ENCODE data around the gene DDA1. TPM values are rescaled to one million over a fixed set of nuclear protein-coding genes. Genes with fewer than 3 reads are reported as not detected.

DDA1 gene
- total RNA-seq, 4 donors from 2014 or later = 20.6 to 98.1 (median 22.0) TPM

DNA sequence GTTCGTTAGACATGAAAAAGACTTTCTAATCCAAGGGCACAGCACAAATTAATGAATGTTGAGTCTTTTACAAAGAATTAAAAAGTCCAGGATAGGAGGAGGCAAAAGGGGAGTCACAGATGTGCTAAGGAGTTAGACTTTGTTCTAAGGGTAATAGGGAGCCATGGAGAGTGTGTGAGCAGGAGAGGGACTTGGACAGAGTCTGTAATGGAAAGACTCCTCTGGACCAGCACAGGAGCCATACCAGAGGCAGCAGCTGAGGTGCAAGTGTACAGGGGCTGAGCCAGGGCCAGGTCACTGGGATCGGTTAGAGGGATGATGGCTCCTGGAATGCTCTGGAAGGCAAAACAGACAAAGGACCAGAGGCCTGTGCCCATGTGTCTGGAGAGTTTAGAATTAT lies 38.5 kb downstream of the DDA1 start:
- intact Hi-C loops (cut with DNase I; ENCODE audit: low total_unique reads) = loop anchor here (2.0 to 5.0 kb wide), 2 partner anchors 39 to 119 kb away; no protein-coding TSS in a partner anchor
- in situ Hi-C loops (cut with MboI; ENCODE audit: low pct_ligation_motif_present in 1 of 4, low pct_unique_long_range_greater_than_20kb in 1 of 4, low sequenced_read_pairs in 3 of 4) = loop anchor here in 2 of 4 donors (5.0 to 10.0 kb wide), 2 partner anchors 39 to 117 kb away; partner anchors contain the start of gene NXNL1 (in 1 of the 2)
- Histone ChIP-seq H3K4me1 (peaks cover 0 to 24% (median 3%) of the 10 kb centered on the region in 4 donors), H3K27ac (peak overlapping the region in 3 of 4 donors; percentile 35 to 40 (median 39)), H3K36me3 (no peaks in the 10 kb centered on the region), H3K4me3 (no peak overlapping the region), H3K27me3 (peaks cover 33% of the 10 kb centered on the region), H3K9me3 (no peaks in the 10 kb centered on the region)
- DNase-seq = no peak
- 71 to 100% methylated on average over 1 to 2 of the region's 2 CpGs for WGBS, 2 donors (ENCODE audit: low coverage in 1 of 2)
- TF ChIP-seq, protein P1, sequence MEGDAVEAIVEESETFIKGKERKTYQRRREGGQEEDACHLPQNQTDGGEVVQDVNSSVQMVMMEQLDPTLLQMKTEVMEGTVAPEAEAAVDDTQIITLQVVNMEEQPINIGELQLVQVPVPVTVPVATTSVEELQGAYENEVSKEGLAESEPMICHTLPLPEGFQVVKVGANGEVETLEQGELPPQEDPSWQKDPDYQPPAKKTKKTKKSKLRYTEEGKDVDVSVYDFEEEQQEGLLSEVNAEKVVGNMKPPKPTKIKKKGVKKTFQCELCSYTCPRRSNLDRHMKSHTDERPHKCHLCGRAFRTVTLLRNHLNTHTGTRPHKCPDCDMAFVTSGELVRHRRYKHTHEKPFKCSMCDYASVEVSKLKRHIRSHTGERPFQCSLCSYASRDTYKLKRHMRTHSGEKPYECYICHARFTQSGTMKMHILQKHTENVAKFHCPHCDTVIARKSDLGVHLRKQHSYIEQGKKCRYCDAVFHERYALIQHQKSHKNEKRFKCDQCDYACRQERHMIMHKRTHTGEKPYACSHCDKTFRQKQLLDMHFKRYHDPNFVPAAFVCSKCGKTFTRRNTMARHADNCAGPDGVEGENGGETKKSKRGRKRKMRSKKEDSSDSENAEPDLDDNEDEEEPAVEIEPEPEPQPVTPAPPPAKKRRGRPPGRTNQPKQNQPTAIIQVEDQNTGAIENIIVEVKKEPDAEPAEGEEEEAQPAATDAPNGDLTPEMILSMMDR (IDR thresholded peaks at IDR 0.05) = no peak
- TF ChIP-seq POLR2A (IDR thresholded peaks at IDR 0.05) (no peak), EP300 (IDR thresholded peaks at IDR 0.05; ENCODE audit: low read depth) (no peak), POLR2AphosphoS5 (IDR thresholded peaks at IDR 0.05) (no peak)

- DNase-seq = no peak
- WGBS, 2 donors (ENCODE audit: low coverage in 1 of 2) = 3% methylated on average over 12 of the region's 12 CpGs; no CpG with 5 or more reads in 1 of the 2 donors
- no peak overlapping the region for H3K4me3 ChIP-seq
- H3K4me1 ChIP-seq = peaks cover 0 to 24% (median 3%) of the 10 kb centered on the region in 4 donors
- TF ChIP-seq, protein P1 (IDR thresholded peaks at IDR 0.05) = no peak
- no peak for TF ChIP-seq POLR2AphosphoS5 (IDR thresholded peaks at IDR 0.05)
- no peak for TF ChIP-seq EP300 (IDR thresholded peaks at IDR 0.05; ENCODE audit: low read depth)
- TF ChIP-seq POLR2A (IDR thresholded peaks at IDR 0.05) = no peak
- peaks cover 34% of the 10 kb centered on the region for H3K27me3 ChIP-seq
- no peaks in the 10 kb centered on the region for H3K9me3 ChIP-seq
- intact Hi-C loops (cut with DNase I; ENCODE audit: low total_unique reads) = loop anchor here (5.0 kb wide), 1 partner anchor 119 kb away; no protein-coding TSS in a partner anchor
- H3K27ac ChIP-seq = peak overlapping the region in 2 of 4 donors; percentile 19 to 40
- in situ Hi-C loops (cut with MboI; ENCODE audit: low pct_ligation_motif_present in 1 of 4, low pct_unique_long_range_greater_than_20kb in 1 of 4, low sequenced_read_pairs in 3 of 4) = loop anchor here in 2 of 4 donors (5.0 to 10.0 kb wide), 2 partner anchors 39 to 116 kb away; partner anchors contain the start of gene NXNL1 (in 1 of the 2)
- H3K36me3 ChIP-seq = no peaks in the 10 kb centered on the region
These were observed 39.3 kb downstream of the DDA1 start for GRCh38 chr19:17348700-17349099.

GRCh38 chr19:17351815-17352435 lies 42.6 kb downstream of the DDA1 start:
- Histone ChIP-seq H3K9me3 (no peaks in the 10 kb centered on the region), H3K27me3 (peaks cover 34% of the 10 kb centered on the region), H3K36me3 (no peaks in the 10 kb centered on the region), H3K4me1 (peaks cover 0 to 16% (median 0%) of the 10 kb centered on the region in 4 donors), H3K4me3 (no peak overlapping the region), H3K27ac (no peak overlapping the region)
- in situ Hi-C loops (cut with MboI; ENCODE audit: low pct_ligation_motif_present in 1 of 4, low pct_unique_long_range_greater_than_20kb in 1 of 4, low sequenced_read_pairs in 3 of 4) = no loop called here
- WGBS, 2 donors (ENCODE audit: low coverage in 1 of 2) = 90% methylated on average over 45 of the region's 45 CpGs; no CpG with 5 or more reads in 1 of the 2 donors
- TF ChIP-seq POLR2AphosphoS5 (IDR thresholded peaks at IDR 0.05) (no peak), EP300 (IDR thresholded peaks at IDR 0.05; ENCODE audit: low read depth) (no peak), POLR2A (IDR thresholded peaks at IDR 0.05) (no peak)
- TF ChIP-seq, protein P1 (IDR thresholded peaks at IDR 0.05) = no peak
- DNase-seq = no peak
- intact Hi-C loops (cut with DNase I; ENCODE audit: low total_unique reads) = no loop called here

GRCh38 chr19:17352608-17353280 lies 43.4 kb downstream of the DDA1 start:
- no peak for DNase-seq
- in situ Hi-C loops (cut with MboI; ENCODE audit: low pct_ligation_motif_present in 1 of 4, low pct_unique_long_range_greater_than_20kb in 1 of 4, low sequenced_read_pairs in 3 of 4) = no loop called here
- WGBS, 2 donors (ENCODE audit: low coverage in 1 of 2) = 52 to 100% methylated on average over 1 to 14 of the region's 14 CpGs

More at GRCh38 chr19:17352608-17353280, 43.4 kb downstream of the DDA1 start:
- no peak overlapping the region for H3K27ac ChIP-seq
- no peaks in the 10 kb centered on the region for H3K36me3 ChIP-seq
- peaks cover 34% of the 10 kb centered on the region for H3K27me3 ChIP-seq
- intact Hi-C loops (cut with DNase I; ENCODE audit: low total_unique reads) = no loop called here
- TF ChIP-seq EP300 (IDR thresholded peaks at IDR 0.05; ENCODE audit: low read depth) = no peak
- TF ChIP-seq, protein P1 (IDR thresholded peaks at IDR 0.05) = no peak
- TF ChIP-seq POLR2A (IDR thresholded peaks at IDR 0.05) = no peak
- no peak for TF ChIP-seq POLR2AphosphoS5 (IDR thresholded peaks at IDR 0.05)
- H3K9me3 ChIP-seq = no peaks in the 10 kb centered on the region
- H3K4me3 ChIP-seq = no peak overlapping the region
- H3K4me1 ChIP-seq = peaks cover 0 to 8% (median 0%) of the 10 kb centered on the region in 4 donors

Data from transverse colon (tissue), 4 donors.